SU-DHL-6 (cell line): ENCODE results near the gene KRT31.

Experiments used
- H2AFZ ChIP-seq: fragments of 200-600 bp; sonication (generic); 2 replicates; pipeline ENCODE4 v1.6.1; 2014; ENCODE audit warnings: low read depth, mild to moderate bottlenecking, moderate library complexity, mixed read lengths, antibody characterized with exemption, low read length; ENCODE audit not compliant: severe bottlenecking
- H3F3A ChIP-seq: fragments of 200-600 bp; shearing (Covaris generic); 2 replicates; pipeline ENCODE4 v1.6.0; 2016; ENCODE audit warnings: antibody characterized with exemption, mild to moderate bottlenecking; ENCODE audit not compliant: insufficient read depth
- H3K27ac ChIP-seq: fragments of 200-600 bp; sonication (generic); 2 replicates; pipeline ENCODE4 v1.5.1; 2016; ENCODE audit warnings: low read depth, mild to moderate bottlenecking, low read length, moderate library complexity, mixed read lengths
- H3K27me3 ChIP-seq: fragments of 200-600 bp; sonication (generic), shearing (Covaris generic); 2 replicates; pipeline ENCODE4 v1.6.0; 2014; ENCODE audit warnings: mild to moderate bottlenecking, low read length
- H3K36me3 ChIP-seq: fragments of 200-600 bp; sonication (generic); 2 replicates; pipeline ENCODE4 v1.6.1; 2014; ENCODE audit warnings: mild to moderate bottlenecking, low read length, mixed read lengths
- H3K4me2 ChIP-seq: fragments of 300-600, 200-600 bp; shearing (Covaris generic), sonication (generic); 2 replicates; pipeline ENCODE4 v1.6.0; 2014; ENCODE audit warnings: low read length, low read depth, mild to moderate bottlenecking; ENCODE audit not compliant: poor library complexity, severe bottlenecking
- H3K4me3 ChIP-seq: fragments of 200-600 bp; sonication (generic); 2 replicates; pipeline ENCODE4 v1.5.1; 2014; ENCODE audit warnings: antibody characterized with exemption, low read length, mild to moderate bottlenecking, mixed read lengths; ENCODE audit not compliant: insufficient read depth, poor library complexity, severe bottlenecking
- H3K79me2 ChIP-seq: fragments of 200-600 bp; sonication (generic); 2 replicates; pipeline ENCODE4 v1.6.1; 2014; ENCODE audit warnings: mild to moderate bottlenecking, low read length, moderate library complexity; ENCODE audit not compliant: insufficient read depth
- H3K9ac ChIP-seq: fragments of 200-600 bp; sonication (generic); 2 replicates; pipeline ENCODE4 v1.7.0; 2014; ENCODE audit warnings: mild to moderate bottlenecking, low read length
- H3K9me2 ChIP-seq: fragments of 200-600 bp; sonication (generic); replicated peaks from 2 replicates; pipeline ENCODE4 v1.6.1; 2014; ENCODE audit warnings: low read length; ENCODE audit not compliant: insufficient read depth
- H3K9me3 ChIP-seq: fragments of 200-600 bp; sonication (generic); 2 replicates; pipeline ENCODE4 v1.6.1; 2014; ENCODE audit warnings: low read length, mixed read lengths; ENCODE audit not compliant: insufficient read depth
- H4K20me1 ChIP-seq: fragments of 200-600 bp; sonication (generic); 2 replicates; pipeline ENCODE4 v1.6.1; 2014; ENCODE audit warnings: low read depth, mild to moderate bottlenecking, antibody characterized with exemption, low read length, moderate library complexity, mixed read lengths
- EZH2phosphoT487 ChIP-seq: fragments of 200-600 bp; sonication (generic), shearing (Covaris generic); conservative IDR thresholded peaks from 2 replicates; pipeline ENCODE4 v1.6.1; 2018; ENCODE audit warnings: mild to moderate bottlenecking, antibody characterized with exemption, low read length, moderate library complexity, mixed read lengths
- TF ChIP-seq, protein P1 (sequence below): fragments of 200-600 bp; sonication (generic); IDR thresholded peaks from one replicate; pipeline ENCODE4 v1.5.1; 2017; ENCODE audit warnings: antibody characterized with exemption, mild to moderate bottlenecking, low read length, moderate library complexity; ENCODE audit not compliant: insufficient read depth, poor library complexity, severe bottlenecking

Gene KRT31

DNA sequence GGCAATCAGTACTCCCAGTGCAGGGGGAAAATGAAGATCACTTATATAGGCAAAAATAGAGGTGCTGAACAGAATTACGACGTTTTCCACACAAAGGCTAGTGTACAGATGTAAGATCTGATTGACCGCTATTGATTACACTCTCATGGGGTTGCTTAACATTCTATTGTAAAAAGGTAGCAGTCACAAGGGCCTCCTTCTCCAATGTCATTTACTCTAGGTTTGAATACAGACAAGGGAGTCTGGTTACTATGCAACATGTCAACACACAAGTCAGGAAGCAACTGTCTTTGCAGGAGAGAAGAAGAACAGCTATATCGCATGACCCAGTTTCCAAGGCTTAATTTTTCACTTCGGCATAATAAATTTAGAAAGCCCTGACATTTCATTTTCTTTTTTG, 19.1 kb upstream of the KRT31 start:
- Histone ChIP-seq H3K4me2 (no peak overlapping the region), H3K27me3 (no peaks in the 10 kb centered on the region), H3K36me3 (no peaks in the 10 kb centered on the region), H3K9me3 (no peaks in the 10 kb centered on the region), H3K79me2 (no peaks in the 10 kb centered on the region), H3K9ac (no peak overlapping the region), H2AFZ (no peak overlapping the region), H3K4me3 (no peak overlapping the region), H4K20me1 (no peaks in the 10 kb centered on the region), H3K27ac (no peak overlapping the region), H3K9me2 (no peaks in the 10 kb centered on the region), H3F3A (no peaks in the 10 kb centered on the region)
- no peak for TF ChIP-seq EZH2phosphoT487
- TF ChIP-seq, protein P1, sequence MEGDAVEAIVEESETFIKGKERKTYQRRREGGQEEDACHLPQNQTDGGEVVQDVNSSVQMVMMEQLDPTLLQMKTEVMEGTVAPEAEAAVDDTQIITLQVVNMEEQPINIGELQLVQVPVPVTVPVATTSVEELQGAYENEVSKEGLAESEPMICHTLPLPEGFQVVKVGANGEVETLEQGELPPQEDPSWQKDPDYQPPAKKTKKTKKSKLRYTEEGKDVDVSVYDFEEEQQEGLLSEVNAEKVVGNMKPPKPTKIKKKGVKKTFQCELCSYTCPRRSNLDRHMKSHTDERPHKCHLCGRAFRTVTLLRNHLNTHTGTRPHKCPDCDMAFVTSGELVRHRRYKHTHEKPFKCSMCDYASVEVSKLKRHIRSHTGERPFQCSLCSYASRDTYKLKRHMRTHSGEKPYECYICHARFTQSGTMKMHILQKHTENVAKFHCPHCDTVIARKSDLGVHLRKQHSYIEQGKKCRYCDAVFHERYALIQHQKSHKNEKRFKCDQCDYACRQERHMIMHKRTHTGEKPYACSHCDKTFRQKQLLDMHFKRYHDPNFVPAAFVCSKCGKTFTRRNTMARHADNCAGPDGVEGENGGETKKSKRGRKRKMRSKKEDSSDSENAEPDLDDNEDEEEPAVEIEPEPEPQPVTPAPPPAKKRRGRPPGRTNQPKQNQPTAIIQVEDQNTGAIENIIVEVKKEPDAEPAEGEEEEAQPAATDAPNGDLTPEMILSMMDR: no peak

DNA sequence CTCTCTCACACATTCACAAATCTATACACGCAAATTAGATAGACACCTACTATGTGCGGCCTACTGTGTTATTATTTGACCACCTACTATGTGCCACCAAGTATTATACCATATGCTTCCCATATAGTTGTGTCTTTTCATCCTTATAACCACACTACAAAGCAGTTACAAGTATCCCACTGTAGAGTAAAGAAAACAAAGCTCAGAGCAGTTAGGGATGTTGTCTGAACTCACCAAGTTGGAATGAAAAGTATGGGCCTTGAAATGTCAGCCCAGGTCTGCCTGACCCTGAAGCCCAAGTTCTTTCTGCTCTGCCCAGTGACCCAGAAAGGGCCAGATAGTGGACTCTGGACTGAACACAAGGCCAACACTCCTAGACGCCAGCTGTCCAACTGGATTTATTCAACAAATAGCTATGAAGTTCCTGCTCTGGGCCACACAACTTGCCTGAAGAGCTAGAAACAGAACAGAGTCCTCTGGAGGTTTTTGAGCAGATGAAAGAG, 18.5 kb upstream of the KRT31 start:
- no peak overlapping the region for H3K9ac ChIP-seq
- H3K4me3 ChIP-seq: no peak overlapping the region
- no peak overlapping the region for H2AFZ ChIP-seq
- no peak overlapping the region for H3K27ac ChIP-seq
- no peak overlapping the region for H3K4me2 ChIP-seq
- no peaks in the 10 kb centered on the region for H3F3A ChIP-seq
- H3K36me3 ChIP-seq: no peaks in the 10 kb centered on the region
- no peaks in the 10 kb centered on the region for H3K79me2 ChIP-seq
- H3K27me3 ChIP-seq: no peaks in the 10 kb centered on the region
- no peaks in the 10 kb centered on the region for H3K9me3 ChIP-seq
- no peaks in the 10 kb centered on the region for H4K20me1 ChIP-seq
- TF ChIP-seq, protein P1: no peak
- no peak for TF ChIP-seq EZH2phosphoT487
- no peaks in the 10 kb centered on the region for H3K9me2 ChIP-seq

DNA sequence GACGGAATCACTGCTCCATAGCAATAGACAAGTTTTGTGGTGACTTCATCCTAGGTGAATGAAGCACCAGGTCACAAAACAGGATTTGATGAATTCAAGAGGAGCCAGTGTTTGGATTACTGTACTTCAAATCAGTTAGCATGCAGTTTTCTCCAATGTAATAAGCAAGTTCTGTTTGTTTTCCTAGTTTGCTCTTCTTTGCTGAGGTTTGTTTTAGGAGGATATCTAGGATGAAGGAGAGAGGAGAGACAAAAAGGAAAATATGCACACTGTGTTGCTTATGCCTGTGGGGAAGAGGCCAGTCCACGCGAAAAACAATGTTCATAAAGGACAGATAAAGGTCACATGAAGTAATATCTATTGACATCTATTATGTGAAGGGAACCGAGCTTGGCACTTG, 18.0 kb upstream of the KRT31 start:
- Histone ChIP-seq H3K79me2 (no peaks in the 10 kb centered on the region), H2AFZ (no peak overlapping the region), H3K36me3 (no peaks in the 10 kb centered on the region), H4K20me1 (no peaks in the 10 kb centered on the region), H3K9me2 (no peaks in the 10 kb centered on the region), H3K4me3 (no peak overlapping the region), H3K27me3 (no peaks in the 10 kb centered on the region), H3F3A (no peaks in the 10 kb centered on the region), H3K9me3 (no peaks in the 10 kb centered on the region), H3K4me2 (no peak overlapping the region), H3K27ac (no peak overlapping the region), H3K9ac (no peak overlapping the region)
- no peak for TF ChIP-seq EZH2phosphoT487
- TF ChIP-seq, protein P1: no peak
